HCT116 (cell line): ENCODE data around the gene TMCO5A. TPM values are rescaled to one million over a fixed set of nuclear protein-coding genes. Genes with fewer than 3 reads are reported as not detected.

Source experiments
- ATAC-seq: fragments of 200-7000 bp; cut with Tn5 transposase; 2 replicates; pipeline ENCODE4 v1.9.1; 2020; ENCODE audit warnings: mild to moderate bottlenecking, moderate library complexity
- BruUV-seq: library from RNA; stranded (reverse); fragments of 400-500 nt; replicated peaks from 2 replicates; lab custom pipeline; 2021; lab: Mats Ljungman, UMichigan
- CTCF ChIA-PET: fragments of 300-600 bp; sonication (Branson Sonifier 250); formaldehyde crosslinking; loops from one replicate; lab custom pipeline; 2021; ENCODE audit warnings: antibody characterized with exemption; lab: Charles Lee
- POLR2A ChIA-PET: fragments of 300-600, 350-600 bp; sonication (Branson Sonifier 250); formaldehyde crosslinking; loops from one replicate; lab custom pipeline; 2021; ENCODE audit warnings: antibody characterized with exemption; lab: Charles Lee
- RAD21 ChIA-PET, 2 experiments: fragments of 300-600 bp; sonication (Branson Sonifier 250); formaldehyde crosslinking; loops; one replicate each; lab custom pipeline; 2023; ENCODE audit warnings: low total read pairs in 2 of 2; ENCODE audit not compliant: uncharacterized antibody in 2 of 2, unreplicated experiment in 2 of 2, low non-redundant PET in 1 of 2; lab: Charles Lee
- DNase-seq: peaks from one replicate; pipeline ENCODE4 v3.0.0-alpha.2; 2010; ENCODE audit warnings: low read depth, low spot score
- H2AFZ ChIP-seq: fragments of 200-600 bp; shearing (Covaris generic), sonication (generic); 2 replicates; pipeline ENCODE4 v1.6.1; 2017; ENCODE audit warnings: low read depth, mixed run types, mixed read lengths, antibody characterized with exemption, low read length; ENCODE audit not compliant: poor library complexity, severe bottlenecking
- H3K27ac ChIP-seq: 2 replicates; pipeline ENCODE4 v1.5.1; 2012; ENCODE audit warnings: low read depth, low read length
- H3K27me3 ChIP-seq: fragments of 200-600 bp; sonication (generic); 2 replicates; pipeline ENCODE4 v1.6.1; 2016; ENCODE audit warnings: mixed run types, low read length, mixed read lengths; ENCODE audit not compliant: insufficient read depth
- H3K36me3 ChIP-seq, 2 experiments: fragments of 200-500 bp in 1 of 2; fragments of 200-600 bp in 1 of 2; sonication (Bioruptor generic) in 1 of 2; sonication (generic) in 1 of 2; 2 replicates each; pipeline versions ENCODE4 v1.5.1 to v1.6.1; 2014 to 2016; ENCODE audit warnings: low read length in 2 of 2, inconsistent platforms in 1 of 2, mixed read lengths in 1 of 2, mixed run types in 1 of 2; ENCODE audit not compliant: insufficient read depth in 2 of 2, control insufficient read depth in 1 of 2
- H3K4me1 ChIP-seq, 2 experiments: fragments of 200-600 bp in 1 of 2; sonication (generic) in 1 of 2; 2 replicates each; pipeline versions ENCODE4 v1.5.1 to v1.6.1; 2012 to 2017; ENCODE audit warnings: low read length in 2 of 2, inconsistent platforms in 1 of 2, mild to moderate bottlenecking in 1 of 2, mixed read lengths in 1 of 2, mixed run types in 1 of 2, moderate library complexity in 1 of 2; ENCODE audit not compliant: insufficient read depth in 2 of 2, control insufficient read depth in 1 of 2
- H3K4me2 ChIP-seq: fragments of 200-600 bp; sonication (generic); 2 replicates; pipeline ENCODE4 v1.6.1; 2017; ENCODE audit warnings: mixed run types, low read length, mixed read lengths
- H3K4me3 ChIP-seq, 2 experiments: fragments of 200-600 bp in 1 of 2; sonication (generic) in 1 of 2; replicated peaks in 1 of 2; 2 replicates each; pipeline ENCODE4 v1.5.1; 2011 to 2016; ENCODE audit warnings: low read length in 2 of 2, control low read depth in 1 of 2, low read depth in 1 of 2, mild to moderate bottlenecking in 1 of 2, mixed read lengths in 1 of 2, mixed run types in 1 of 2
- H3K79me2 ChIP-seq: fragments of 200-600 bp; sonication (generic); 2 replicates; pipeline ENCODE4 v1.6.1; 2017; ENCODE audit warnings: mild to moderate bottlenecking, mixed run types, low read length, moderate library complexity, mixed read lengths; ENCODE audit not compliant: insufficient read depth
- H3K9ac ChIP-seq: fragments of 200-600 bp; sonication (generic); 2 replicates; pipeline ENCODE4 v1.6.1; 2016; ENCODE audit warnings: low read length, mixed read lengths
- H3K9me2 ChIP-seq: fragments of 200-600 bp; sonication (generic), shearing (Covaris generic); 2 replicates; pipeline ENCODE4 v1.6.1; 2017; ENCODE audit warnings: mixed run types, mild to moderate bottlenecking, moderate library complexity; ENCODE audit not compliant: insufficient read depth
- H3K9me3 ChIP-seq, 2 experiments: fragments of 200-500 bp in 1 of 2; fragments of 200-600 bp in 1 of 2; sonication (Bioruptor generic) in 1 of 2; sonication (generic) in 1 of 2; 2 replicates each; pipeline ENCODE4 v1.6.1; 2014 to 2017; ENCODE audit warnings: low read length in 2 of 2, mixed read lengths in 2 of 2, inconsistent platforms in 1 of 2, low read depth in 1 of 2, mild to moderate bottlenecking in 1 of 2, mixed run types in 1 of 2, moderate library complexity in 1 of 2; ENCODE audit not compliant: control insufficient read depth in 1 of 2, insufficient read depth in 1 of 2
- H4K20me1 ChIP-seq: fragments of 200-600 bp; sonication (generic), shearing (Covaris generic); 2 replicates; pipeline ENCODE4 v1.6.1; 2017; ENCODE audit warnings: mixed run types, mild to moderate bottlenecking, moderate library complexity; ENCODE audit not compliant: insufficient read depth
- EGR1 ChIP-seq: IDR thresholded peaks from 2 replicates; pipeline ENCODE4 v1.6.1; 2012; ENCODE audit warnings: low read depth
- ELF1 ChIP-seq: IDR thresholded peaks from 2 replicates; pipeline ENCODE4 v1.6.1; 2012; ENCODE audit warnings: low read depth, borderline replicate concordance
- EZH2 ChIP-seq: fragments of 200-600 bp; sonication (generic); IDR thresholded peaks from 2 replicates; pipeline ENCODE4 v1.6.1; 2017; ENCODE audit warnings: antibody characterized with exemption, mixed run types
- RAD21 ChIP-seq: IDR thresholded peaks from 2 replicates; pipeline ENCODE4 v1.6.1; 2012; ENCODE audit warnings: low read depth, mild to moderate bottlenecking
- SP1 ChIP-seq: IDR thresholded peaks from 2 replicates; pipeline ENCODE4 v1.6.1; 2012; ENCODE audit warnings: low read depth
- YY1 ChIP-seq: IDR thresholded peaks from 2 replicates; pipeline ENCODE4 v1.6.1; 2011; ENCODE audit warnings: low read length, low read depth, moderate library complexity, mild to moderate bottlenecking; ENCODE audit not compliant: insufficient replicate concordance; ENCODE audit errors: extremely low read depth
- intact Hi-C: fragments of 100-400 bp; cut with micrococcal nuclease; formaldehyde crosslinking; loops from 2 replicates; pipeline ENCODE4 v1.10.0; 2022
- total RNA-seq: library from RNA; stranded (reverse); gene quantifications from one replicate; pipeline ENCODE4 v1.2.1, GENCODE V29; 2021; ENCODE audit not compliant: unreplicated experiment
- TF ChIP-seq, protein P1 (sequence below): IDR thresholded peaks from 2 replicates; pipeline ENCODE4 v1.6.1; 2012
- TF ChIP-seq, protein P2 (sequence below): IDR thresholded peaks from 2 replicates; pipeline ENCODE4 v1.6.1; 2012; ENCODE audit warnings: low read depth
- TF ChIP-seq, protein P3 (sequence below): IDR thresholded peaks from 2 replicates; pipeline ENCODE4 v1.6.1; 2011; ENCODE audit warnings: mild to moderate bottlenecking, low read length, moderate library complexity; ENCODE audit not compliant: insufficient replicate concordance; ENCODE audit errors: extremely low read depth

Gene TMCO5A
- total RNA-seq, 1 experiment from 2014 or later, result not detected

DNA sequence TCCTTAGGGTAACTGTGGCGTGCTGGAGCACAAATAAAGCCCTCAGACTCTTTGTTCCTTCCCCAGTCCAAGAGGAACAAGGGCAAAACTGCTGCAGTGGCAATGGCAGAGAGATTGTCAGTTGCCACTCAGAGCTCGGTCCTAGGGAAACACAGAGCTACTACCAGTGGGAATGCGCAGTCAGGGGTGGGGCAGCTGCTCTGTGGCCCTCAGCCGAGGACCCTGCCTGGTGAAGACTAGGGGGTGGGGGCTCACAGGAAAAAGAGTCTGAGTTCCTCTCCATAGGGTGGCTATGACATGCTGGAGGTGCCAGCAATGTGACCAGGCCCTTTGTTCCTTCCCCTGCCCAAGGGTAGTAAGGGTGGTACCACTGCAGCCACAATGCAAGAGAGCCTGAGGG, 43.8 kb downstream of the TMCO5A start:
- Histone ChIP-seq H3K4me1 (no peaks in the 10 kb centered on the region), H2AFZ (no peak overlapping the region), H3K4me3 (no peak overlapping the region), H3K9me2 (no peaks in the 10 kb centered on the region), H3K27me3 (no peaks in the 10 kb centered on the region), H3K9ac (no peak overlapping the region), H3K79me2 (no peaks in the 10 kb centered on the region), H3K9me3 (no peaks in the 10 kb centered on the region), H3K27ac (no peak overlapping the region), H3K4me2 (no peak overlapping the region), H3K36me3 (no peaks in the 10 kb centered on the region), H4K20me1 (no peaks in the 10 kb centered on the region)
- ATAC-seq, result no peak
- ChIA-PET CTCF (no interaction called here), POLR2A (no interaction called here), RAD21 (no interaction called here)
- intact Hi-C loops, result no loop called here
- no peak for DNase-seq
- TF ChIP-seq EGR1 (no peak), YY1 (no peak), RAD21 (no peak), ELF1 (no peak), SP1 (no peak), EZH2 (no peak)
- TF ChIP-seq, protein P1, sequence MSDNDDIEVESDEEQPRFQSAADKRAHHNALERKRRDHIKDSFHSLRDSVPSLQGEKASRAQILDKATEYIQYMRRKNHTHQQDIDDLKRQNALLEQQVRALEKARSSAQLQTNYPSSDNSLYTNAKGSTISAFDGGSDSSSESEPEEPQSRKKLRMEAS, result no peak
- TF ChIP-seq, protein P2, sequence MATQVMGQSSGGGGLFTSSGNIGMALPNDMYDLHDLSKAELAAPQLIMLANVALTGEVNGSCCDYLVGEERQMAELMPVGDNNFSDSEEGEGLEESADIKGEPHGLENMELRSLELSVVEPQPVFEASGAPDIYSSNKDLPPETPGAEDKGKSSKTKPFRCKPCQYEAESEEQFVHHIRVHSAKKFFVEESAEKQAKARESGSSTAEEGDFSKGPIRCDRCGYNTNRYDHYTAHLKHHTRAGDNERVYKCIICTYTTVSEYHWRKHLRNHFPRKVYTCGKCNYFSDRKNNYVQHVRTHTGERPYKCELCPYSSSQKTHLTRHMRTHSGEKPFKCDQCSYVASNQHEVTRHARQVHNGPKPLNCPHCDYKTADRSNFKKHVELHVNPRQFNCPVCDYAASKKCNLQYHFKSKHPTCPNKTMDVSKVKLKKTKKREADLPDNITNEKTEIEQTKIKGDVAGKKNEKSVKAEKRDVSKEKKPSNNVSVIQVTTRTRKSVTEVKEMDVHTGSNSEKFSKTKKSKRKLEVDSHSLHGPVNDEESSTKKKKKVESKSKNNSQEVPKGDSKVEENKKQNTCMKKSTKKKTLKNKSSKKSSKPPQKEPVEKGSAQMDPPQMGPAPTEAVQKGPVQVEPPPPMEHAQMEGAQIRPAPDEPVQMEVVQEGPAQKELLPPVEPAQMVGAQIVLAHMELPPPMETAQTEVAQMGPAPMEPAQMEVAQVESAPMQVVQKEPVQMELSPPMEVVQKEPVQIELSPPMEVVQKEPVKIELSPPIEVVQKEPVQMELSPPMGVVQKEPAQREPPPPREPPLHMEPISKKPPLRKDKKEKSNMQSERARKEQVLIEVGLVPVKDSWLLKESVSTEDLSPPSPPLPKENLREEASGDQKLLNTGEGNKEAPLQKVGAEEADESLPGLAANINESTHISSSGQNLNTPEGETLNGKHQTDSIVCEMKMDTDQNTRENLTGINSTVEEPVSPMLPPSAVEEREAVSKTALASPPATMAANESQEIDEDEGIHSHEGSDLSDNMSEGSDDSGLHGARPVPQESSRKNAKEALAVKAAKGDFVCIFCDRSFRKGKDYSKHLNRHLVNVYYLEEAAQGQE, result no peak
- TF ChIP-seq, protein P3, sequence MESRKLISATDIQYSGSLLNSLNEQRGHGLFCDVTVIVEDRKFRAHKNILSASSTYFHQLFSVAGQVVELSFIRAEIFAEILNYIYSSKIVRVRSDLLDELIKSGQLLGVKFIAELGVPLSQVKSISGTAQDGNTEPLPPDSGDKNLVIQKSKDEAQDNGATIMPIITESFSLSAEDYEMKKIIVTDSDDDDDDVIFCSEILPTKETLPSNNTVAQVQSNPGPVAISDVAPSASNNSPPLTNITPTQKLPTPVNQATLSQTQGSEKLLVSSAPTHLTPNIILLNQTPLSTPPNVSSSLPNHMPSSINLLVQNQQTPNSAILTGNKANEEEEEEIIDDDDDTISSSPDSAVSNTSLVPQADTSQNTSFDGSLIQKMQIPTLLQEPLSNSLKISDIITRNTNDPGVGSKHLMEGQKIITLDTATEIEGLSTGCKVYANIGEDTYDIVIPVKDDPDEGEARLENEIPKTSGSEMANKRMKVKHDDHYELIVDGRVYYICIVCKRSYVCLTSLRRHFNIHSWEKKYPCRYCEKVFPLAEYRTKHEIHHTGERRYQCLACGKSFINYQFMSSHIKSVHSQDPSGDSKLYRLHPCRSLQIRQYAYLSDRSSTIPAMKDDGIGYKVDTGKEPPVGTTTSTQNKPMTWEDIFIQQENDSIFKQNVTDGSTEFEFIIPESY, result no peak
- no TSS peak for BruUV-seq
